ENCODE data around the gene LIN37.

Gene LIN37

DNA sequence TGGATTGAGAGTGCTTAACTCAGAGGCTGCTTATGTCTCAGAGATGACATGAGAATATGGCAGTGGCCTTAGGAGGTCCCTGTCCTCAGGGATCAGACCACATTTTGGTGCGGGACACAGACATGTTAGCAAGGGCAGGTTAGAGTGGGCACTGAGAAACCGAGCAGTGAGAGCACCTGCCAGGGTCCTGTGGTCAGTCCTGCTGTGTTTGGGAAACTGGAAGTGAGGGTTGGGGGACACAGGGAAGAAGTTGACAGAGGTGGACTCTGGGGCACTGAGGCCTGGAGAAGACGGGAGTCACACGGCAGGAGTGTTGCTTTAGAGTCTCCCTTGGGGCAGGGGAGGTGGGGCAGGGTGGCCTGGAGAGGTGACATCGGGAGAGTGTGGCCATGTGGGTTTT is 13.5 kb upstream of the LIN37 start:
- no peak for DNase-seq (ENCODE audit: low read depth in 2 of 2)

GRCh38 chr19:35736913-35737886 is 11.2 kb upstream of the LIN37 start:
- DNase-seq (ENCODE audit: low read depth in 2 of 2), result no peak

GRCh38 chr19:35738021-35738886 is 10.1 kb upstream of the LIN37 start:
- no peak for DNase-seq (ENCODE audit: low read depth in 2 of 2)

DNA sequence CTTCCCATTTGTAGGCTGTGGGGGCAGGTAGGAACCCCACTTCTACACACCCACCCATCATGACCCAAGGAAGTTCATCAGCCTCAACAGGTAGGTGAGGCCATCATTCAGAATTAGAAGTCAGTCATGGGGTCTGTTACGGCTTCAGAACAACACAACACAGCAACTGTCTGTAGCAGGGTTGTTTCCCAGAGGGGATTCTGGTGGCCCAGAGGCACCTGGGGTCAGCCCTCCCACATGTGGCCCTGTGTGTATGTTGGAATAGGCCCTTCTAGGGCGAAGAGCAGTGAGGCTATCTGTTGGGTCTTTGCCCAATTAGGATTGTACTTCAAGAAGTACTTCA is 9.5 kb upstream of the LIN37 start:
- no peak for DNase-seq (ENCODE audit: low read depth in 2 of 2)

- no peak for DNase-seq (ENCODE audit: low read depth in 2 of 2)
Observed at GRCh38 chr19:35739275-35740107, 8.9 kb upstream of the LIN37 start.

DNA sequence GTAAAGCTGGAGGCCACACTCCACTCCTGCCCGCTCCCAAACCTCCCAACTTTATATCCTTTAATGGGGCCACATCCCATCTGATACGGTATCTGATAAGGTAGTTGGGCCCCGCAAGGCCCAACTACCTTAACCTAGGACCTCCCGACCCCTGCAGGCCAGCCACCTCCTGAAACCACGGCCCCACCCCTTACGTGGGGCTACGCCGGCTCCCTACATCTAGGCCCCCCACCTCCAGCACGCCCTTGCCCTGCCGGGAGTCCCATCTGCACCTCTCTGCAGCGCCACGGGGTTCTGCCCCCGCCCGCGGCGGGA is 8.3 kb upstream of the LIN37 start:
- DNase-seq (ENCODE audit: low read depth in 2 of 2), result no peak

GRCh38 chr19:35740423-35741202 is 7.8 kb upstream of the LIN37 start:
- peak; percentile 90 to 92 for DNase-seq (ENCODE audit: low read depth in 2 of 2)

GRCh38 chr19:35741203-35741515 is 7.2 kb upstream of the LIN37 start:
- DNase-seq (ENCODE audit: low read depth in 2 of 2), result no peak

GRCh38 chr19:35742121-35742724 is 6.2 kb upstream of the LIN37 start, which contains the start of gene IGFLR1:
Gene IGFLR1 (minus strand): TSS chr19:35742452. CDS start chr19:35741180, 1,272 bp downstream.
- no peak for DNase-seq (ENCODE audit: low read depth in 2 of 2)

DNA sequence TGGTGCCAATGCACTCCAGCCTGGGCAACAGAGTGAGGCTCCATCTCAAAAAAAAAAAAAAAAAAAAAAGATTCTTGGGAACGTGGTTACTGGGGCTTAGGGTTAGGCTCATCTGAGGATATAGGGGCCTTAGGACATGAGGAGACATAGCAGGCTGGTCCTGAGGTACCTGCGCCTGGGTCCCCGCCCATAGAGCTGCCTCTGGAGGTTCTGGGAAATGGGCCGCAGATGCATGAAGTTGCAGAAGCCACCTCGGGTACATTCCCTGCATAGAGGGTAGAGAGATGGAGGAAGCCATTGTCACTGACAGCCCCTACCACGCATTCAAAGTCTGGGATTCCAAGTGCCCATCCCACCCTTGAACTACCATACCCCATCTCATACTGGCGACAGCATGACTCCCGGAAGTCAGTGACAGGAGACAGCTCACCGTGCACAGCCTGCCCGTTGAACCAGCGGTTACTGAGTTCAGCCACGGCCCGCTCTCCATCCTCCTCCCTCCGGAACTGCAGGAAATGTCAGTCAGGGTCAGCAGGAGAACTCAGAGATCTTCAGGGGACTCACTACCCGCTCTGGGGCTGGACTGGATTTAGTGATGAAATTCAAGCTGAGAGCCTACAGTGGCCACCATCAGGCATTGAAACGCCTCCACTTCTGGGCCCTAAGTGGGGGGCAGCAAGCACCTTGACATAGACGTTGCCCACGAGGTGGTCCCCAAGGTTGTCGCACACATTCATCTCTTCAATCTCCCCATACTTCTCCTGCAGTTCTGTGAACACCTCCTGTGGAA is 4.5 kb upstream of the LIN37 start:
- no peak for DNase-seq (ENCODE audit: low read depth in 2 of 2)

DNA sequence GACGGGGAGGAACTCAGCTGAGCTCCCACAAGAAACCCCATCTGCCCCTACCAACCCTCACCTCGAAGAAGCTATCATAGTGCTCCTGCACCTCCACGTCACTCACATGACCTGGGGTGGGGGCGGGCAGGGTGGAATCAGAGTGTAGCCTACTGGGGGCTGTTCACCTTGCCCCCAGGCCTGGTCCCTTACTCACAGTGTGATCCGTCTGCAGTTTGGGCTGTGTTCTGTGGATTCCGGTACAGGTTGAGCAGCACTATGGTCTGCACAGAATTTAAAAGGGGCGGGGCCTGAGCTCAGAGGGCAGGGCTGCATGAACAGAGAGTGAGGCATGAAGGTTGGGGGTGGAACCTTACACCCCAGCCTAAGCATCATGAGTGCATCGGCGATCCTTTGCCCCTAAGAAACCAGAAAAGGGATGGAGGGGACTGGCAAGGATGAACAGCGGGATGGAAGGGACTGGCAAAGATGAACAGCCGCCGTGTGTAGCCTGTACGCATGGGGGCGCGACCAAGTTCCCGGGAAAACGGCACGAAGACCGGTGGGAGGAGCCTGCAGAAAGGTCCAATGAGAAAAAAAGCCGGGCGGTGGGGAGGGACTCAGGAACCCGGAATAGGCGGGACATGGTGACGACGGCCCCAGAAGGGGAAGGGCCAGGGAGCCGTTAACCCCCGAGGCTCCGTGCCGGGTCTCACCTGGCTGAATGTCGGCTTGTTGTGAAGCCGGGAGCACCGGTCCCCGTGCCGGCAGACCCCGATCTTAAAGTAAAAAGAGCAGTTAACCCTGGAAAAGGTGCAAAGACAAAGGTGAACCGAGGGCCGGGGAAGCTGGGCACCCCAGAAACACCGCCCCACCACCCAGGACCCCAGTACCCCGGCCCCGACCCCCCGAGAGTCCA is 3.7 kb upstream of the LIN37 start:
- DNase-seq (ENCODE audit: low read depth in 2 of 2), result peak; percentile 90 to 91

DNA sequence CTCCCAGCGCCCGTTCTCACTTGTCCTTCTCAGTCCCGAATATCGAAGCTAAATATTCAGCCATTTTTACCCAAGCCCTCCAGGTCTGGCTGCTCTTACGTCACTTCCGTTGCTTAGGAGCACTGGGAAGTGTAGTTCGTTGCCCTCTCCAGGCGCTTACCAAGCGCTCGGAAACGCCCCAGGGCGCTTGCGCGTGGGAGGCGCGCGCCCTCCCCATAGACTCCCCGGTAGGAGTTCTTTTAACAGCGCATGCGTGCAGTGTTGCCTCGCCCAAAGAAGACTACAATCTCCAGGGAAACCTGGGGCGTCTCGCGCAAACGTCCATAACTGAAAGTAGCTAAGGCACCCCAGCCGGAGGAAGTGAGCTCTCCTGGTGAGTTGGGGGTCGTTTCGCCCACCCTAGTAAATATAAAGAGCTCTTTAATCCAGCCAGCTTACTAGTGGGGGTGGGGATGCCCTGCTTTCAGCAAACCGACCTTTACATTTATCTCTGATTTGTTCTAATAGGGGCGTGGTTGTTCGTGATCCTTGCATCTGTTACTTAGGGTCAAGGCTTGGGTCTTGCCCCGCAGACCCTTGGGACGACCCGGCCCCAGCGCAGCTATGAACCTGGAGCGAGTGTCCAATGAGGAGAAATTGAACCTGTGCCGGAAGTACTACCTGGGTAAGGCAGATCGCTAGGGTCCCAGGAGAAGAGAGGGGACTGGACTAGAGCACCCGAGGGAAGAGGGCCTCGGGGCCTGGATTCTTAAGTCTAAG is 2.9 kb upstream of the LIN37 start, which contains the start of the genes PSENEN and U2AF1L4:
PSENEN (plus strand) TSS at position 324 of the 759 bp plus-strand sequence; CDS start at position 604, 280 bp downstream.
U2AF1L4 (minus strand) TSS at position 91 of the 759 bp plus-strand sequence; CDS start at position 64, 27 bp downstream.
- peak; percentile 98 for DNase-seq (ENCODE audit: low read depth in 2 of 2)

- no peak for DNase-seq (ENCODE audit: low read depth in 2 of 2)
Observed at GRCh38 chr19:35746087-35746462, 2.3 kb upstream of the LIN37 start.

- no peak for DNase-seq (ENCODE audit: low read depth in 2 of 2)
Observed at GRCh38 chr19:35746531-35746930, 1.8 kb upstream of the LIN37 start.

DNA sequence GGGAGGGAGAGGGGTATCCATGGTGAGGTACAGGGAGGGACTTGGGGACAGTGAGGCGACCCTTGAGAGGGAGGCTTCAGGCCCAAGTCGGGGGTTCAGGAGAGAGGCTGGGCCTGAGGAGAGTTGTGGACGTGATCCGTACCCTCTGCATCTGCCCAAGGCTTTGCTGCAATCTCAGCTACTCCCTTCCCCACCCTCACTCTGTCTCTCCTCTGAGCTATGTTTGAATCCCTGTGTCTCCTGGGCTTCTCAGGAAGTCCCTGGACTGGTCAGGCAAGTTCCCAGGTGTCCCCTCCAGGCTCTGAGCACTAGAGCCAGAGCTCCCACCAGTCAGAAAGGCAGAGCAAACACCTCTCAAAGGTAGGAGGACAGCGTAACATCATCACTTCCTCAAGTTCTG is 1.8 kb downstream of the LIN37 start:
- no peak for DNase-seq (ENCODE audit: low read depth in 2 of 2)

DNA sequence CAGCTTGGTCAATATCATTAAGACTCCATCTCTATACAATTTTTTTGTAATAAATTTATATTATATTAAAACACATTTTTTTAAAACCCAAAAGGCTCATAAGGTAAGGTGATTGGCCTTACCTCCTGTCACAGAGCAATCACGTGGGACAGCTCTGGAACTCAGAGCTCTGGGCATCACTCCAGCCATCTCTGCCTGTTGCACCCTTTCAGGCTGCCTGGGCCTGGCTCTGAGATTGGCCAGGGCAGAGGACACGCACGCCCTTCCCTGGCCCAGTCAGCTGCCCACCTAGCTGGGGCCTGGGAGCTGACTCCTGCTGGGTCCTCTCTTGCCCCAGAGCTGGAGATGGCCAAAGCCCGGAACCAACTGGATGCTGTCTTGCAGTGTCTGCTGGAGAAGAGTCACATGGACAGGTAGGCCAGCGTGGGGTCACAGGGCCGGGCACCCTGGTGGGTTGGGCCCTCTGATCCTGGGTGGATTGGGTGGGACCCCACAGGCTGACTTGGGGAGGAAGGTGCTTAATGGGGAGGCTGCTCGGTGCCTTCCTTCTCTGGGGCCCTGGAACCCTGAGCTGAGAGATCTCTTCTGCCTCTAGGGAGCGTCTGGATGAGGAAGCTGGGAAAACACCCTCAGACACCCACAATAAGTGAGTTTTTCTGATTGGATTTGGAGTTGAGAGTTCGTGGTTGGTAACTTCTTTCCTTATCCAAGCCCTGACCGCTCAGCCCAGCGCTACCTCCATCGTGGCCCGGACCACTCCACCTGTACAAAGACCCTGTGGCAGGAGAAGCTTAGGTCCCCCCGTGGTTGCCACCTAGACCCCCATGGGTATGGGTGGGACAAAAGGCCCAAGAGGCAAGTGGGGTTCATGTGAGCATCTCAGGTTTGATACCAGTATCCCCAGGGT is 3.7 kb downstream of the LIN37 start:
- DNase-seq (ENCODE audit: low read depth in 2 of 2), result no peak
